ENCODE measurements around the gene DELE1.

The DELE1 gene

DNA sequence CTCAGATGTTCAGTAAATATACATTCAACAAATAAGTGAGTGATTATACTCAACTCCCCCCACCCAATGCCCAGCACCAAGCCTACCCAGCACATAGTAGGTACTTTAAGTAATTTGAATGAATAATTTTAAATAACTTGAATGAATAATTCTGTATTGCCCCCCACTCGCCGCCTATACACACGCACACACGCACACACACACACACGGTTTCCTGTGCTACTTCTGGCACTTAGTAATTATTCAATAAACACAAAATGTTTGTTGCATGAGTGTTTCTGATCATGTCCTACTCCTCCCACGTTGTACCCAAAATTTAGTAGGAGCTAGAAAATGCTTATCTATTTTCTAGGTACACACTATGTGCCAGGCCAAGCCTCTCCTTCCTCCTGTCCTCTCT lies 18.1 kb downstream of the DELE1 start:
- no peak for TF ChIP-seq ISL1 (CRISPR knock-in tag; IDR thresholded peaks at IDR 0.05)
- TF ChIP-seq, protein P1, sequence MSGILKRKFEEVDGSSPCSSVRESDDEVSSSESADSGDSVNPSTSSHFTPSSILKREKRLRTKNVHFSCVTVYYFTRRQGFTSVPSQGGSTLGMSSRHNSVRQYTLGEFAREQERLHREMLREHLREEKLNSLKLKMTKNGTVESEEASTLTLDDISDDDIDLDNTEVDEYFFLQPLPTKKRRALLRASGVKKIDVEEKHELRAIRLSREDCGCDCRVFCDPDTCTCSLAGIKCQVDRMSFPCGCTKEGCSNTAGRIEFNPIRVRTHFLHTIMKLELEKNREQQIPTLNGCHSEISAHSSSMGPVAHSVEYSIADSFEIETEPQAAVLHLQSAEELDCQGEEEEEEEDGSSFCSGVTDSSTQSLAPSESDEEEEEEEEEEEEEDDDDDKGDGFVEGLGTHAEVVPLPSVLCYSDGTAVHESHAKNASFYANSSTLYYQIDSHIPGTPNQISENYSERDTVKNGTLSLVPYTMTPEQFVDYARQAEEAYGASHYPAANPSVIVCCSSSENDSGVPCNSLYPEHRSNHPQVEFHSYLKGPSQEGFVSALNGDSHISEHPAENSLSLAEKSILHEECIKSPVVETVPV (CRISPR knock-in tag; IDR thresholded peaks at IDR 0.05), result no peak
- TF ChIP-seq, protein P2, sequence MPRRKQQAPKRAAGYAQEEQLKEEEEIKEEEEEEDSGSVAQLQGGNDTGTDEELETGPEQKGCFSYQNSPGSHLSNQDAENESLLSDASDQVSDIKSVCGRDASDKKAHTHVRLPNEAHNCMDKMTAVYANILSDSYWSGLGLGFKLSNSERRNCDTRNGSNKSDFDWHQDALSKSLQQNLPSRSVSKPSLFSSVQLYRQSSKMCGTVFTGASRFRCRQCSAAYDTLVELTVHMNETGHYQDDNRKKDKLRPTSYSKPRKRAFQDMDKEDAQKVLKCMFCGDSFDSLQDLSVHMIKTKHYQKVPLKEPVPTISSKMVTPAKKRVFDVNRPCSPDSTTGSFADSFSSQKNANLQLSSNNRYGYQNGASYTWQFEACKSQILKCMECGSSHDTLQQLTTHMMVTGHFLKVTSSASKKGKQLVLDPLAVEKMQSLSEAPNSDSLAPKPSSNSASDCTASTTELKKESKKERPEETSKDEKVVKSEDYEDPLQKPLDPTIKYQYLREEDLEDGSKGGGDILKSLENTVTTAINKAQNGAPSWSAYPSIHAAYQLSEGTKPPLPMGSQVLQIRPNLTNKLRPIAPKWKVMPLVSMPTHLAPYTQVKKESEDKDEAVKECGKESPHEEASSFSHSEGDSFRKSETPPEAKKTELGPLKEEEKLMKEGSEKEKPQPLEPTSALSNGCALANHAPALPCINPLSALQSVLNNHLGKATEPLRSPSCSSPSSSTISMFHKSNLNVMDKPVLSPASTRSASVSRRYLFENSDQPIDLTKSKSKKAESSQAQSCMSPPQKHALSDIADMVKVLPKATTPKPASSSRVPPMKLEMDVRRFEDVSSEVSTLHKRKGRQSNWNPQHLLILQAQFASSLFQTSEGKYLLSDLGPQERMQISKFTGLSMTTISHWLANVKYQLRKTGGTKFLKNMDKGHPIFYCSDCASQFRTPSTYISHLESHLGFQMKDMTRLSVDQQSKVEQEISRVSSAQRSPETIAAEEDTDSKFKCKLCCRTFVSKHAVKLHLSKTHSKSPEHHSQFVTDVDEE (CRISPR knock-in tag; IDR thresholded peaks at IDR 0.05), result no peak
- TF ChIP-seq ZFP3 (CRISPR knock-in tag; IDR thresholded peaks at IDR 0.05), result no peak
- TF ChIP-seq SNAI2 (CRISPR knock-in tag; IDR thresholded peaks at IDR 0.05), result no peak
- TF ChIP-seq ZC3H10 (CRISPR knock-in tag; IDR thresholded peaks at IDR 0.05), result no peak
- TF ChIP-seq ZNF70 (CRISPR knock-in tag; IDR thresholded peaks at IDR 0.05), result no peak
- no peak for TF ChIP-seq BACH2 (CRISPR knock-in tag; IDR thresholded peaks at IDR 0.05; ENCODE audit: borderline replicate concordance)
- TF ChIP-seq TOX (CRISPR knock-in tag; IDR thresholded peaks at IDR 0.05; ENCODE audit: borderline replicate concordance), result no peak
- TF ChIP-seq ZFP30 (CRISPR knock-in tag; IDR thresholded peaks at IDR 0.05), result no peak
- no peak for TF ChIP-seq TCF4 (CRISPR knock-in tag; IDR thresholded peaks at IDR 0.05; ENCODE audit: borderline replicate concordance)
- no peak for TF ChIP-seq ESRRG (CRISPR knock-in tag; IDR thresholded peaks at IDR 0.05)
- no peak for TF ChIP-seq GLIS3 (CRISPR knock-in tag; IDR thresholded peaks at IDR 0.05)
- no peak for TF ChIP-seq ZNF565 (CRISPR knock-in tag; conservative IDR thresholded peaks at IDR 0.05; ENCODE audit: low read depth)
- TF ChIP-seq, protein P3, sequence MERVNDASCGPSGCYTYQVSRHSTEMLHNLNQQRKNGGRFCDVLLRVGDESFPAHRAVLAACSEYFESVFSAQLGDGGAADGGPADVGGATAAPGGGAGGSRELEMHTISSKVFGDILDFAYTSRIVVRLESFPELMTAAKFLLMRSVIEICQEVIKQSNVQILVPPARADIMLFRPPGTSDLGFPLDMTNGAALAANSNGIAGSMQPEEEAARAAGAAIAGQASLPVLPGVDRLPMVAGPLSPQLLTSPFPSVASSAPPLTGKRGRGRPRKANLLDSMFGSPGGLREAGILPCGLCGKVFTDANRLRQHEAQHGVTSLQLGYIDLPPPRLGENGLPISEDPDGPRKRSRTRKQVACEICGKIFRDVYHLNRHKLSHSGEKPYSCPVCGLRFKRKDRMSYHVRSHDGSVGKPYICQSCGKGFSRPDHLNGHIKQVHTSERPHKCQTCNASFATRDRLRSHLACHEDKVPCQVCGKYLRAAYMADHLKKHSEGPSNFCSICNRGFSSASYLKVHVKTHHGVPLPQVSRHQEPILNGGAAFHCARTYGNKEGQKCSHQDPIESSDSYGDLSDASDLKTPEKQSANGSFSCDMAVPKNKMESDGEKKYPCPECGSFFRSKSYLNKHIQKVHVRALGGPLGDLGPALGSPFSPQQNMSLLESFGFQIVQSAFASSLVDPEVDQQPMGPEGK (CRISPR knock-in tag; IDR thresholded peaks at IDR 0.05; ENCODE audit: borderline replicate concordance), result no peak
- no peak for TF ChIP-seq CSDC2 (CRISPR knock-in tag; IDR thresholded peaks at IDR 0.05)
- TF ChIP-seq, protein P4, sequence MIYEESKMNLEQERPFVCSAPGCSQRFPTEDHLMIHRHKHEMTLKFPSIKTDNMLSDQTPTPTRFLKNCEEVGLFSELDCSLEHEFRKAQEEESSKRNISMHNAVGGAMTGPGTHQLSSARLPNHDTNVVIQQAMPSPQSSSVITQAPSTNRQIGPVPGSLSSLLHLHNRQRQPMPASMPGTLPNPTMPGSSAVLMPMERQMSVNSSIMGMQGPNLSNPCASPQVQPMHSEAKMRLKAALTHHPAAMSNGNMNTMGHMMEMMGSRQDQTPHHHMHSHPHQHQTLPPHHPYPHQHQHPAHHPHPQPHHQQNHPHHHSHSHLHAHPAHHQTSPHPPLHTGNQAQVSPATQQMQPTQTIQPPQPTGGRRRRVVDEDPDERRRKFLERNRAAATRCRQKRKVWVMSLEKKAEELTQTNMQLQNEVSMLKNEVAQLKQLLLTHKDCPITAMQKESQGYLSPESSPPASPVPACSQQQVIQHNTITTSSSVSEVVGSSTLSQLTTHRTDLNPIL (CRISPR knock-in tag; IDR thresholded peaks at IDR 0.05; ENCODE audit: low read depth), result no peak
- no peak for TF ChIP-seq RARB (CRISPR knock-in tag; IDR thresholded peaks at IDR 0.05)
- TF ChIP-seq OSR1 (CRISPR knock-in tag; IDR thresholded peaks at IDR 0.05), result no peak
- ATAC-seq, result no peak

DNA sequence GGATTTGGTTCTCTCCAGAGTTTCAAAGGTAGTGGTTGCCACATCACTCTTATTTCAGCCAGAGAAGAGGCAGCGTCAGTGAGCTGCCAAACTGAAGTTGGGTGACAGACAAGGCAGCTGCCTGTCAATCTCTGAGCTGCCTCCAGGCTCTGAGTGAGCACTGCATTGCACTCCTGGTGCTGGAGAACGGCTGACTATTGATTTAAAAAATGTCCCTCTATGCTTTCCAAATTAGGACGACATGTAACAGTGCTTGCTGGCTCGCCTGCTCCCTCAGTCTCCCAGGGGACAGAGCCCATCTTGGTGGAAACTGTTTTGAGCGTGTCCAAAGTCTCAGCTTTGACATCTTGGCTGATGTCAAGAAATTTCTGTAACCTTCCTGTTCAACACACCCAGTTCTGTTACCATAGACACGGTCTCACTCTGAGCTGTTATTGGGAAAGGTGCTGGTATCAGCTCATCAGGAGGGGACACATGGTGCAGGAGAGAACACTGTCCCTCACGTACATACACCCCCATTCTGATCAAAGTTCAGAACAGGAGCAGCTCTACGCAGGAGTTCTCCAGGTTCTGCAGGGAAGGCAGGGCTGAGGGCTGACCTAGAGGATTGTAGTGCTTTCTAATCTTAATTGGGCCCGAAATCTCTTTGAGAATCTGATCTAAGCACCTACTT lies 18.6 kb downstream of the DELE1 start:
- no peak for TF ChIP-seq PPARA (CRISPR knock-in tag; IDR thresholded peaks at IDR 0.05; ENCODE audit: borderline replicate concordance)
- no peak for TF ChIP-seq RARB (CRISPR knock-in tag; IDR thresholded peaks at IDR 0.05)
- TF ChIP-seq, protein P5, sequence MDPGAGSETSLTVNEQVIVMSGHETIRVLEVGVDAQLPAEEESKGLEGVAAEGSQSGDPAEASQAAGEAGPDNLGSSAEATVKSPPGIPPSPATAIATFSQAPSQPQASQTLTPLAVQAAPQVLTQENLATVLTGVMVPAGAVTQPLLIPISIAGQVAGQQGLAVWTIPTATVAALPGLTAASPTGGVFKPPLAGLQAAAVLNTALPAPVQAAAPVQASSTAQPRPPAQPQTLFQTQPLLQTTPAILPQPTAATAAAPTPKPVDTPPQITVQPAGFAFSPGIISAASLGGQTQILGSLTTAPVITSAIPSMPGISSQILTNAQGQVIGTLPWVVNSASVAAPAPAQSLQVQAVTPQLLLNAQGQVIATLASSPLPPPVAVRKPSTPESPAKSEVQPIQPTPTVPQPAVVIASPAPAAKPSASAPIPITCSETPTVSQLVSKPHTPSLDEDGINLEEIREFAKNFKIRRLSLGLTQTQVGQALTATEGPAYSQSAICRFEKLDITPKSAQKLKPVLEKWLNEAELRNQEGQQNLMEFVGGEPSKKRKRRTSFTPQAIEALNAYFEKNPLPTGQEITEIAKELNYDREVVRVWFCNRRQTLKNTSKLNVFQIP (CRISPR knock-in tag; IDR thresholded peaks at IDR 0.05; ENCODE audit: borderline replicate concordance, low read depth), result no peak
- TF ChIP-seq ZNF70 (CRISPR knock-in tag; IDR thresholded peaks at IDR 0.05), result no peak
- TF ChIP-seq OSR1 (CRISPR knock-in tag; IDR thresholded peaks at IDR 0.05), result no peak
- no peak for TF ChIP-seq ZNF8 (CRISPR knock-in tag; IDR thresholded peaks at IDR 0.05)
- no peak for TF ChIP-seq ZNF565 (CRISPR knock-in tag; conservative IDR thresholded peaks at IDR 0.05; ENCODE audit: low read depth)
- no peak for TF ChIP-seq TOX (CRISPR knock-in tag; IDR thresholded peaks at IDR 0.05; ENCODE audit: borderline replicate concordance)
- TF ChIP-seq ZFP30 (CRISPR knock-in tag; IDR thresholded peaks at IDR 0.05), result no peak
- TF ChIP-seq CSDC2 (CRISPR knock-in tag; IDR thresholded peaks at IDR 0.05), result no peak
- TF ChIP-seq ZFP3 (CRISPR knock-in tag; IDR thresholded peaks at IDR 0.05), result no peak
- no peak for ATAC-seq
